GM12878 (cell line): ENCODE data around the gene IMMP2L. TPM values are rescaled to one million over a fixed set of nuclear protein-coding genes. Genes with fewer than 3 reads are reported as not detected.

Source experiments
- ATAC-seq: fragments of 200-7000 bp; cut with Tn5 transposase; 3 replicates; pipeline ENCODE4 v1.9.1; 2020; ENCODE audit warnings: mild to moderate bottlenecking, moderate library complexity
- BruUV-seq: library from RNA; stranded (reverse); fragments of 400-500 nt; replicated peaks from 2 replicates; lab custom pipeline; 2021; lab: Mats Ljungman, UMichigan
- CTCF ChIA-PET: fragments of 300-600 bp; sonication (Branson Sonifier 250); formaldehyde crosslinking; extraction: SDS; loops from one replicate; lab custom pipeline; 2021; ENCODE audit warnings: inconsistent platforms; lab: Yijun Ruan, JAX
- POLR2A ChIA-PET: fragments of 350-600 bp; formaldehyde crosslinking; extraction: SDS; loops from one replicate; lab custom pipeline; 2021; ENCODE audit warnings: inconsistent platforms; lab: Charles Lee
- RAD21 ChIA-PET: fragments of 300-600 bp; sonication (Branson Sonifier 250); formaldehyde crosslinking; loops from one replicate; lab custom pipeline; 2023; ENCODE audit warnings: antibody characterized with exemption; ENCODE audit not compliant: unreplicated experiment; lab: Charles Lee
- SMC1A ChIA-PET: fragments of 300-600 bp; sonication (Branson Sonifier 250); formaldehyde crosslinking; loops from one replicate; lab custom pipeline; 2023; ENCODE audit not compliant: unreplicated experiment, uncharacterized antibody; lab: Charles Lee
- DNase-seq: peaks from one replicate; pipeline ENCODE4 v3.0.0-alpha.2; 2011; ENCODE audit warnings: low read depth, low spot score
- FAIRE-seq: peaks from 3 replicates; lab custom pipeline; 2011; peaks lifted over from hg19 to GRCh38; lab: Jason Lieb, UNC
- H2AFZ ChIP-seq: 2 replicates; pipeline ENCODE4 v1.6.0; 2011; ENCODE audit warnings: low read depth, low read length, control low read depth; ENCODE audit not compliant: control insufficient read depth
- H3K27ac ChIP-seq: 2 replicates; pipeline ENCODE4 v1.5.1; 2011; ENCODE audit warnings: control low read depth; ENCODE audit not compliant: control insufficient read depth, insufficient read depth
- H3K27me3 ChIP-seq, 2 experiments: replicated peaks in 1 of 2; 2 replicates each; pipeline versions ENCODE4 v1.6.0 to v1.6.1; 2011; ENCODE audit warnings: low read length in 1 of 2; ENCODE audit not compliant: control insufficient read depth in 2 of 2, insufficient read depth in 2 of 2
- H3K36me3 ChIP-seq, 2 experiments: 2 replicates each; pipeline ENCODE4 v1.5.1; 2011; ENCODE audit warnings: low read length in 1 of 2; ENCODE audit not compliant: control insufficient read depth in 2 of 2, insufficient read depth in 2 of 2
- H3K4me1 ChIP-seq: 2 replicates; pipeline ENCODE4 v1.6.1; 2011; ENCODE audit warnings: mild to moderate bottlenecking, low read length, moderate library complexity, mixed read lengths; ENCODE audit not compliant: control insufficient read depth, insufficient read depth
- H3K4me2 ChIP-seq: 2 replicates; pipeline ENCODE4 v1.6.0; 2011; ENCODE audit warnings: control low read depth; ENCODE audit not compliant: control insufficient read depth, insufficient read depth
- H3K4me3 ChIP-seq: fragments of 200-600 bp; sonication (generic); 2 replicates; pipeline ENCODE4 v1.5.1; 2016
- H3K79me2 ChIP-seq: 2 replicates; pipeline ENCODE4 v1.6.0; 2011; ENCODE audit warnings: low read length; ENCODE audit not compliant: control insufficient read depth, insufficient read depth
- H3K9ac ChIP-seq: 2 replicates; pipeline ENCODE4 v1.8.0; 2011; ENCODE audit warnings: low read length, control low read depth, mixed read lengths; ENCODE audit not compliant: control insufficient read depth, insufficient read depth
- H3K9me3 ChIP-seq: replicated peaks from 3 replicates; pipeline ENCODE4 v1.5.1; 2011; ENCODE audit warnings: mild to moderate bottlenecking, low read length; ENCODE audit not compliant: control insufficient read depth, insufficient read depth
- H4K20me1 ChIP-seq: 2 replicates; pipeline ENCODE4 v1.6.0; 2011; ENCODE audit not compliant: control insufficient read depth, insufficient read depth
- ASH2L ChIP-seq: fragments of 300-600, 200-600 bp; sonication (generic); IDR thresholded peaks from 2 replicates; pipeline ENCODE4 v1.6.1; 2017; ENCODE audit warnings: low read depth, mild to moderate bottlenecking, borderline replicate concordance
- BCL11A ChIP-seq: IDR thresholded peaks from 2 replicates; pipeline ENCODE4 v1.6.1; 2011; ENCODE audit warnings: low read depth, low read length
- CBFB ChIP-seq: IDR thresholded peaks from 2 replicates; pipeline ENCODE4 v1.6.1; 2016; ENCODE audit warnings: antibody characterized with exemption, low read depth
- CBX5 ChIP-seq: sonication (generic); IDR thresholded peaks from 2 replicates; pipeline ENCODE4 v1.6.1; 2016; ENCODE audit warnings: low read depth, moderate library complexity, mild to moderate bottlenecking, inconsistent platforms
- CREM ChIP-seq: IDR thresholded peaks from 2 replicates; pipeline ENCODE4 v1.6.1; 2014; ENCODE audit warnings: antibody characterized with exemption, low read depth
- IKZF1 ChIP-seq: fragments of 450-650 bp; conservative IDR thresholded peaks from 2 replicates; pipeline ENCODE4 v1.6.1; 2017; ENCODE audit warnings: antibody characterized with exemption, mild to moderate bottlenecking
- JUND ChIP-seq: IDR thresholded peaks from 2 replicates; pipeline ENCODE4 v1.6.1; 2012; ENCODE audit warnings: low read depth, mild to moderate bottlenecking, low read length, improper control_type of control experiment, moderate library complexity
- MXI1 ChIP-seq: fragments of 150-350 bp; IDR thresholded peaks from 2 replicates; pipeline ENCODE4 v1.6.1; 2011; ENCODE audit warnings: low read depth, mild to moderate bottlenecking, inconsistent platforms, low read length, improper control_type of control experiment
- NR2C2 ChIP-seq: IDR thresholded peaks from 2 replicates; pipeline ENCODE4 v1.6.1; 2011; ENCODE audit warnings: borderline replicate concordance, low read depth; ENCODE audit not compliant: control insufficient read depth, insufficient read length
- PKNOX1 ChIP-seq: fragments of 450-650 bp; IDR thresholded peaks from 2 replicates; pipeline ENCODE4 v1.6.1; 2016; ENCODE audit warnings: mild to moderate bottlenecking
- SPI1 ChIP-seq: IDR thresholded peaks from 2 replicates; pipeline ENCODE4 v1.6.1; 2011; ENCODE audit warnings: low read depth, mild to moderate bottlenecking, low read length, moderate library complexity, borderline replicate concordance; ENCODE audit not compliant: insufficient read depth
- YY1 ChIP-seq: IDR thresholded peaks from 2 replicates; pipeline ENCODE4 v1.6.1; 2011; ENCODE audit warnings: low read depth, mild to moderate bottlenecking, low read length
- ZBTB33 ChIP-seq: fragments of 450-650 bp; IDR thresholded peaks from 2 replicates; pipeline ENCODE4 v1.6.1; 2017; ENCODE audit warnings: mild to moderate bottlenecking
- ZNF207 ChIP-seq: fragments of 450-650 bp; IDR thresholded peaks from 2 replicates; pipeline ENCODE4 v1.6.1; 2014; ENCODE audit warnings: antibody characterized with exemption, mild to moderate bottlenecking, borderline replicate concordance
- WGBS: methylation state at CpG from one replicate; pipeline ENCODE4 v1.1.6; 2016; ENCODE audit warnings: low lambda C conversion rate; ENCODE audit not compliant: insufficient replicate concordance, insufficient coverage; ENCODE audit errors: missing lambda C conversion rate; 5-methylcytosine and 5-hydroxymethylcytosine counted together
- in situ Hi-C: fragments of 300-500 bp; cut with MboI; formaldehyde crosslinking; loops from 9 replicates; pipeline ENCODE4 v1.14.3; 2018; ENCODE audit warnings: mixed read lengths
- intact Hi-C: fragments of 100-400 bp; cut with micrococcal nuclease; formaldehyde crosslinking; loops from one replicate; pipeline ENCODE4 v1.14.2; 2022; ENCODE audit not compliant: unreplicated experiment
- polyA plus RNA-seq, 11 experiments: library from polyadenylated mRNA; depleted of rRNA in 4 of 11; unstranded in 6 of 11; stranded (reverse) in 5 of 11; fragments of >200 nt; fragmentation: Nextera tagmentation in 4 of 11; fragmentation: Illumina TruSeq in 1 of 11; extraction: Ambion mirVana in 4 of 11; extraction: Trizol in 1 of 11; gene quantifications; 1 replicate in 1 of 11; 2 replicates in 10 of 11; pipeline versions ENCODE4 v1.2.1 to v1.2.3, GENCODE V29; 2011 to 2016; ENCODE audit warnings: inconsistent platforms in 2 of 11, missing spikeins in 2 of 11, low read depth in 1 of 11
- total RNA-seq, 4 experiments: library from RNA; depleted of rRNA in 3 of 4; stranded (reverse); fragments of >200 nt in 3 of 4; fragmentation: Illumina TruSeq in 1 of 4; extraction: Trizol in 1 of 4; gene quantifications; 2 replicates each; pipeline versions ENCODE4 v1.2.1 to v1.2.3, GENCODE V29; 2013 to 2021
- TF ChIP-seq, protein P1 (sequence below): fragments of 450-650 bp; IDR thresholded peaks from 2 replicates; pipeline ENCODE4 v1.6.1; 2017; ENCODE audit warnings: antibody characterized with exemption, mild to moderate bottlenecking, moderate library complexity
- TF ChIP-seq, protein P2 (sequence below): fragments of 450-650 bp; IDR thresholded peaks from 2 replicates; pipeline ENCODE4 v1.6.1; 2017; ENCODE audit warnings: mild to moderate bottlenecking, moderate library complexity

Gene IMMP2L
- total and polyA plus RNA-seq, 10 of the 15 experiments (the other 5 are each of a cell fraction or from before 2014, with no cell fraction given), result 12.6 to 46.3 (median 19.6) TPM

- no peak for DNase-seq
- ATAC-seq, result no peak
- Histone ChIP-seq H3K4me1 (no peaks in the 10 kb centered on the region), H3K79me2 (no peaks in the 10 kb centered on the region), H3K27me3 (no peaks in the 10 kb centered on the region), H3K4me3 (no peak overlapping the region), H2AFZ (no peak overlapping the region), H3K9me3 (no peaks in the 10 kb centered on the region), H3K9ac (no peak overlapping the region), H3K4me2 (no peak overlapping the region), H3K27ac (no peak overlapping the region), H3K36me3 (no peaks in the 10 kb centered on the region), H4K20me1 (no peaks in the 10 kb centered on the region)
- in situ Hi-C loops (no loop called here), intact Hi-C loops (no loop called here)
- CTCF ChIA-PET, result no interaction called here
- BruUV-seq, result no TSS peak
- SMC1A ChIA-PET, result no interaction called here
- 58% methylated on average over 3 of the region's 3 CpGs for WGBS
- RAD21 ChIA-PET, result no interaction called here
- FAIRE-seq, result no peak
- TF ChIP-seq CBFB (no peak), PKNOX1 (no peak), IKZF1 (no peak), BCL11A (no peak), ASH2L (no peak), NR2C2 (no peak), SPI1 (no peak), YY1 (no peak), CBX5 (no peak), CREM (no peak), ZNF207 (no peak), ZBTB33 (no peak), JUND (no peak), MXI1 (no peak)
- TF ChIP-seq, protein P1, sequence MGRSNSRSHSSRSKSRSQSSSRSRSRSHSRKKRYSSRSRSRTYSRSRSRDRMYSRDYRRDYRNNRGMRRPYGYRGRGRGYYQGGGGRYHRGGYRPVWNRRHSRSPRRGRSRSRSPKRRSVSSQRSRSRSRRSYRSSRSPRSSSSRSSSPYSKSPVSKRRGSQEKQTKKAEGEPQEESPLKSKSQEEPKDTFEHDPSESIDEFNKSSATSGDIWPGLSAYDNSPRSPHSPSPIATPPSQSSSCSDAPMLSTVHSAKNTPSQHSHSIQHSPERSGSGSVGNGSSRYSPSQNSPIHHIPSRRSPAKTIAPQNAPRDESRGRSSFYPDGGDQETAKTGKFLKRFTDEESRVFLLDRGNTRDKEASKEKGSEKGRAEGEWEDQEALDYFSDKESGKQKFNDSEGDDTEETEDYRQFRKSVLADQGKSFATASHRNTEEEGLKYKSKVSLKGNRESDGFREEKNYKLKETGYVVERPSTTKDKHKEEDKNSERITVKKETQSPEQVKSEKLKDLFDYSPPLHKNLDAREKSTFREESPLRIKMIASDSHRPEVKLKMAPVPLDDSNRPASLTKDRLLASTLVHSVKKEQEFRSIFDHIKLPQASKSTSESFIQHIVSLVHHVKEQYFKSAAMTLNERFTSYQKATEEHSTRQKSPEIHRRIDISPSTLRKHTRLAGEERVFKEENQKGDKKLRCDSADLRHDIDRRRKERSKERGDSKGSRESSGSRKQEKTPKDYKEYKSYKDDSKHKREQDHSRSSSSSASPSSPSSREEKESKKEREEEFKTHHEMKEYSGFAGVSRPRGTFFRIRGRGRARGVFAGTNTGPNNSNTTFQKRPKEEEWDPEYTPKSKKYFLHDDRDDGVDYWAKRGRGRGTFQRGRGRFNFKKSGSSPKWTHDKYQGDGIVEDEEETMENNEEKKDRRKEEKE, result no peak
- TF ChIP-seq, protein P2, sequence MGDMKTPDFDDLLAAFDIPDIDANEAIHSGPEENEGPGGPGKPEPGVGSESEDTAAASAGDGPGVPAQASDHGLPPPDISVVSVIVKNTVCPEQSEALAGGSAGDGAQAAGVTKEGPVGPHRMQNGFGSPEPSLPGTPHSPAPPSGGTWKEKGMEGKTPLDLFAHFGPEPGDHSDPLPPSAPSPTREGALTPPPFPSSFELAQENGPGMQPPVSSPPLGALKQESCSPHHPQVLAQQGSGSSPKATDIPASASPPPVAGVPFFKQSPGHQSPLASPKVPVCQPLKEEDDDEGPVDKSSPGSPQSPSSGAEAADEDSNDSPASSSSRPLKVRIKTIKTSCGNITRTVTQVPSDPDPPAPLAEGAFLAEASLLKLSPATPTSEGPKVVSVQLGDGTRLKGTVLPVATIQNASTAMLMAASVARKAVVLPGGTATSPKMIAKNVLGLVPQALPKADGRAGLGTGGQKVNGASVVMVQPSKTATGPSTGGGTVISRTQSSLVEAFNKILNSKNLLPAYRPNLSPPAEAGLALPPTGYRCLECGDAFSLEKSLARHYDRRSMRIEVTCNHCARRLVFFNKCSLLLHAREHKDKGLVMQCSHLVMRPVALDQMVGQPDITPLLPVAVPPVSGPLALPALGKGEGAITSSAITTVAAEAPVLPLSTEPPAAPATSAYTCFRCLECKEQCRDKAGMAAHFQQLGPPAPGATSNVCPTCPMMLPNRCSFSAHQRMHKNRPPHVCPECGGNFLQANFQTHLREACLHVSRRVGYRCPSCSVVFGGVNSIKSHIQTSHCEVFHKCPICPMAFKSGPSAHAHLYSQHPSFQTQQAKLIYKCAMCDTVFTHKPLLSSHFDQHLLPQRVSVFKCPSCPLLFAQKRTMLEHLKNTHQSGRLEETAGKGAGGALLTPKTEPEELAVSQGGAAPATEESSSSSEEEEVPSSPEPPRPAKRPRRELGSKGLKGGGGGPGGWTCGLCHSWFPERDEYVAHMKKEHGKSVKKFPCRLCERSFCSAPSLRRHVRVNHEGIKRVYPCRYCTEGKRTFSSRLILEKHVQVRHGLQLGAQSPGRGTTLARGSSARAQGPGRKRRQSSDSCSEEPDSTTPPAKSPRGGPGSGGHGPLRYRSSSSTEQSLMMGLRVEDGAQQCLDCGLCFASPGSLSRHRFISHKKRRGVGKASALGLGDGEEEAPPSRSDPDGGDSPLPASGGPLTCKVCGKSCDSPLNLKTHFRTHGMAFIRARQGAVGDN, result no peak
- POLR2A ChIA-PET, result no interaction called here
These were observed 351.3 kb downstream of the IMMP2L start for GRCh38 chr7:111210996-111211395.
